ENCODE measurements around the gene IGFBP7.
A peak's percentile ranks its signal among the peaks of the same experiment; 100 is the strongest.

IGFBP7 gene, protein sequence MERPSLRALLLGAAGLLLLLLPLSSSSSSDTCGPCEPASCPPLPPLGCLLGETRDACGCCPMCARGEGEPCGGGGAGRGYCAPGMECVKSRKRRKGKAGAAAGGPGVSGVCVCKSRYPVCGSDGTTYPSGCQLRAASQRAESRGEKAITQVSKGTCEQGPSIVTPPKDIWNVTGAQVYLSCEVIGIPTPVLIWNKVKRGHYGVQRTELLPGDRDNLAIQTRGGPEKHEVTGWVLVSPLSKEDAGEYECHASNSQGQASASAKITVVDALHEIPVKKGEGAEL

DNA sequence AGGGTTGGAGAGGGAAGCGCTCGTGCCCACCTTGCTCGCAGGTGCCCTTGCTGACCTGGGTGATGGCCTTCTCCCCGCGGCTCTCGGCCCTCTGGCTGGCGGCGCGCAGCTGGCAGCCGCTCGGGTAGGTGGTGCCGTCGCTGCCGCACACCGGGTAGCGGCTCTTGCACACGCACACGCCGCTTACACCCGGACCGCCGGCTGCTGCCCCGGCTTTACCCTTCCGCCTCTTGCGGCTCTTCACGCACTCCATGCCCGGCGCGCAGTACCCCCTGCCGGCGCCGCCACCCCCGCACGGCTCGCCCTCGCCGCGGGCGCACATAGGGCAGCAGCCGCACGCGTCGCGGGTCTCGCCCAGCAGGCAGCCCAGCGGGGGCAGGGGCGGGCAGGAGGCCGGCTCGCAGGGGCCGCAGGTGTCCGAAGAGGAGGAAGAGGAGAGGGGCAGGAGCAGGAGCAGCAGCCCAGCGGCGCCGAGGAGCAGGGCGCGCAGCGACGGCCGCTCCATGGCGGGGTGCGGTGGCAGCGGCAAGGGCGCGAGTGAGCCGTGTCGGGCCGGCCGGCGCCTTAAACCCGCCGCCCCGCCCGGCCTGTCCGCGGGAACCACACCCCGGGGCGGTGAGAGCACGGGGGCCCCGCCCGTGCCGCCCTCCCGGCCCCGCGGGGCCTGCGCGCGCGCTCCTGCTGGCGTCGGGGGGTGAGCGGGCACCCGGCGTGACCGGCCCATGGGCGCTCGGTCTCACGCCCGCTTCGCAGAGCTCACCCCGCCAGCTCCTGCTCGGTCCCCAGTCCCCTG is at the start of gene IGFBP7:
Gene IGFBP7 (minus strand): TSS at position 539 of the 793 bp plus-strand sequence. CDS start 34 bp downstream, at position 505.
- peaks cover 88% of the 10 kb centered on the region for H3K27me3 Mint-ChIP-seq
- peak within 1 kb of the TSS; percentile 39 for H3K27ac Mint-ChIP-seq
- ATAC-seq, result peak; percentile 31
- H3K9me3 Mint-ChIP-seq, result no peaks in the 10 kb centered on the region
- H3K4me3 Mint-ChIP-seq, result peak within 1 kb of the TSS; percentile 83
- no peaks in the 10 kb centered on the region for H3K36me3 Mint-ChIP-seq
- H3K4me1 Mint-ChIP-seq, result peaks cover 22% of the 10 kb centered on the region

GRCh38 chr4:57159866-57160265 is 49.7 kb upstream of the IGFBP7 start:
- Mint-ChIP-seq H3K4me1 (peaks cover 13% of the 10 kb centered on the region), H3K27ac (no peak overlapping the region), H3K9me3 (no peaks in the 10 kb centered on the region), H3K27me3 (peaks cover 40% of the 10 kb centered on the region), H3K36me3 (no peaks in the 10 kb centered on the region), H3K4me3 (no peak overlapping the region)
- ATAC-seq, result no peak

GRCh38 chr4:57158762-57159161 is 48.6 kb upstream of the IGFBP7 start:
- Mint-ChIP-seq H3K36me3 (no peaks in the 10 kb centered on the region), H3K4me1 (peaks cover 5% of the 10 kb centered on the region), H3K4me3 (no peak overlapping the region), H3K27ac (no peak overlapping the region), H3K9me3 (no peaks in the 10 kb centered on the region), H3K27me3 (peaks cover 40% of the 10 kb centered on the region)
- ATAC-seq, result no peak

DNA sequence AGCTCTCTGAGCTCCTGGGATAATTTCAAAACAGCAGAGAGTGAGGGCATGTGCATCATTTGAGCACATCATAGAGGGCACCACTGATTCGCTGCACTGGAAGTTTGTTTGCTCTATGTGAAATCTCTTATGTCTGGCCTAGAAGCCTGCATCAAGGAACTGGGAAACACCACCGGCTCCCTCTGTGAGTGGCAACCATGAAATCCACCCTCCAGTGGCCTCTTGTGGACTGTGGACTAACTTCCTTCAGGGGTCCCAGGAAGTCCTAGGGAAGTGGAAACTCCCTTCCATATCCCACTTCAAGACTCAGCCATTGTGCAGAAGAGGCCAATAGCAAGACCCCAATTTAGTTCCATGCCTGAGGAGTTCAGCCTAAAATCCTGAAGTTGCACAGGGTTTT is 48.0 kb upstream of the IGFBP7 start:
- Mint-ChIP-seq H3K9me3 (no peaks in the 10 kb centered on the region), H3K4me1 (no peaks in the 10 kb centered on the region), H3K27me3 (peaks cover 45% of the 10 kb centered on the region), H3K36me3 (no peaks in the 10 kb centered on the region), H3K27ac (no peak overlapping the region), H3K4me3 (no peak overlapping the region)
- no peak for ATAC-seq

GRCh38 chr4:57157596-57158137 is 47.5 kb upstream of the IGFBP7 start:
- Mint-ChIP-seq H3K4me1 (no peaks in the 10 kb centered on the region), H3K27me3 (peaks cover 45% of the 10 kb centered on the region), H3K9me3 (no peaks in the 10 kb centered on the region), H3K27ac (no peak overlapping the region), H3K4me3 (no peak overlapping the region), H3K36me3 (no peaks in the 10 kb centered on the region)
- ATAC-seq, result no peak

DNA sequence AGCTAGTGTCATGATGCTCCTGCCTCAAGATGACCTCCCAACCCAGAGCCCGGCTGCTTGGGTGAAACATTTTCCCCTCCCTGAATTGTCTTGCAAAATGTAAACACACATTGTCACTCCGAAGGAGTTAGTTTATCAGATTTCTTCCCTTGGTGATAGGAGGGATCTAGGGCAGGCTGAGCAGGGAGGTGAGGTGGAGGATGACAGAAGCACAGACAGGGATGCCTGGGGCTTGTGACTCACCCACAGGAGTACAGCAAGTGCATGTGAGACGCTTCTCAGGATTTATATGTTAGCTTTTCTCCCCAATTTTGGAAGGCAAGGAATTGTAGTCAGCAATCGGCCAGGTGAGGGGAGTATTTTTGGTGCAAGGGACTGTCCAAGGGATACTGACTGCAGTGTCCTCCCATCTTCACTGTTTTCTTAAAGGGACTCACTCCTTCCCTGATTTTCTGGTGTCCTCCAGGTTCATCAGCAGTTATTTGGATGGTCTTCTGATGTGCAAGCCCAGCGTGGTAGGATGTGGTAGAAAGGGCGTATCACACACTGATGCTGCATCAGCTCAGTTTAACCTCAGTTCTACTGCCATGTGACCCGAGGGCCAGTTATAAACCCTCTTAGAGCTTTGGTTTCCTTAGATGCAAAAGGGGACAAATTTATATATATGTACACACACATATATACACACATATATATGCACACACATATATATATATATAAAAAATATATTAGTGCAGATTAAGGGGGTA is 46.2 kb upstream of the IGFBP7 start:
- Mint-ChIP-seq H3K27me3 (peaks cover 45% of the 10 kb centered on the region), H3K4me1 (no peaks in the 10 kb centered on the region), H3K36me3 (no peaks in the 10 kb centered on the region), H3K4me3 (no peak overlapping the region), H3K27ac (no peak overlapping the region), H3K9me3 (no peaks in the 10 kb centered on the region)
- no peak for ATAC-seq

- Mint-ChIP-seq H3K27ac (no peak overlapping the region), H3K4me3 (no peak overlapping the region), H3K4me1 (no peaks in the 10 kb centered on the region), H3K36me3 (no peaks in the 10 kb centered on the region), H3K27me3 (peaks cover 37% of the 10 kb centered on the region), H3K9me3 (no peaks in the 10 kb centered on the region)
- no peak for ATAC-seq
Observed at GRCh38 chr4:57154926-57155325, 44.7 kb upstream of the IGFBP7 start.

- peaks cover 36% of the 10 kb centered on the region for H3K27me3 Mint-ChIP-seq
- ATAC-seq, result no peak
- H3K27ac Mint-ChIP-seq, result no peak overlapping the region
- H3K9me3 Mint-ChIP-seq, result no peaks in the 10 kb centered on the region
- no peaks in the 10 kb centered on the region for H3K36me3 Mint-ChIP-seq
- H3K4me3 Mint-ChIP-seq, result no peak overlapping the region
- no peaks in the 10 kb centered on the region for H3K4me1 Mint-ChIP-seq
Observed at GRCh38 chr4:57154191-57154590, 44.0 kb upstream of the IGFBP7 start.

DNA sequence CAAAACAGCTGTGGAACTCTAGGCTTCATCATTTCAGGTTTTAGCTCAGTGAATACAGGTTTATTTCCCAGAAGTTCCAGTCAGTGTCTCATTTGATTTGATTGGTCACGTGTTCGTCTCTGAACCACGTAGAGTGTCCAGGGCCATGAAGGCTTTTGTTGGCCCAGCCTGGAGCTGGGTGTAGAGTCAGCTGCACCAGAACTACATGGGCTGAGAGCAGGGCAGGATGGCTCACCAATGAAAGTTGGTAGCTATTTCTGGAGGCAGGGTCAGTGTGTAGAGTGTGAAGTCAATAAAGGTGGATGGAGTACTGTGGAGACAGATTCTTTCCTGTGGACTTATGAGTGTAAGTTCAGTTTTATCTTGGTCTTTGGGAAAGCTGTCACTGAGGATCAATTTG is 43.0 kb upstream of the IGFBP7 start:
- ATAC-seq, result no peak
- H3K36me3 Mint-ChIP-seq, result no peaks in the 10 kb centered on the region
- H3K4me1 Mint-ChIP-seq, result no peaks in the 10 kb centered on the region
- peaks cover 36% of the 10 kb centered on the region for H3K27me3 Mint-ChIP-seq
- H3K4me3 Mint-ChIP-seq, result no peak overlapping the region
- H3K27ac Mint-ChIP-seq, result no peak overlapping the region
- H3K9me3 Mint-ChIP-seq, result no peaks in the 10 kb centered on the region

DNA sequence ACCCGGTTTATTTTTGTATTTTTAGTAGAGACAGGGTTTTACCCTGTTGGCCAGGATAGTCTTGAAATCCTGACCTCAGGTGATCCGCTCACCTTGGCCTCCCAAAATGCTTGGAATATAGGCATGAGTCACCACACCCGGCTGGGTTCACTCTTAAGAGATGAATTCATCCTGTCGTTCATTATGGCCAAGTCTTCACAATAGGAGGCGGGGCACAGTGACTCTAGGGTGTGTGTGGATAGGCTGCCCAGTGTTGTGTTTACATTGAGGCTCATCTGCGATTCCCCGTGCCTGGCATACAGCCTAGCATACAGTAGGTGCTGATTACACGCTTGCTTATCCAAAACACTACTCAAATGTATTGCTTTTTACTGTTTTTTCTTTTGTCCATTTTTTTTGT is 41.3 kb upstream of the IGFBP7 start:
- H3K4me1 Mint-ChIP-seq, result no peaks in the 10 kb centered on the region
- ATAC-seq, result no peak

GRCh38 chr4:57149833-57150232 is 39.6 kb upstream of the IGFBP7 start:
- Mint-ChIP-seq H3K27me3 (peaks cover 15% of the 10 kb centered on the region), H3K4me3 (no peak overlapping the region), H3K36me3 (no peaks in the 10 kb centered on the region), H3K9me3 (no peaks in the 10 kb centered on the region), H3K27ac (no peak overlapping the region), H3K4me1 (no peaks in the 10 kb centered on the region)
- ATAC-seq, result no peak

More for the DNA sequence above, 41.3 kb upstream of the IGFBP7 start:
- Mint-ChIP-seq H3K27me3 (peaks cover 24% of the 10 kb centered on the region), H3K27ac (no peak overlapping the region), H3K9me3 (no peaks in the 10 kb centered on the region), H3K4me3 (no peak overlapping the region), H3K36me3 (no peaks in the 10 kb centered on the region)

GRCh38 chr4:57148831-57149505 is 38.8 kb upstream of the IGFBP7 start:
- no peak overlapping the region for H3K27ac Mint-ChIP-seq
- no peak for ATAC-seq
- no peaks in the 10 kb centered on the region for H3K4me1 Mint-ChIP-seq
- peaks cover 8% of the 10 kb centered on the region for H3K27me3 Mint-ChIP-seq
- H3K4me3 Mint-ChIP-seq, result no peak overlapping the region
- H3K36me3 Mint-ChIP-seq, result no peaks in the 10 kb centered on the region
- H3K9me3 Mint-ChIP-seq, result no peaks in the 10 kb centered on the region

DNA sequence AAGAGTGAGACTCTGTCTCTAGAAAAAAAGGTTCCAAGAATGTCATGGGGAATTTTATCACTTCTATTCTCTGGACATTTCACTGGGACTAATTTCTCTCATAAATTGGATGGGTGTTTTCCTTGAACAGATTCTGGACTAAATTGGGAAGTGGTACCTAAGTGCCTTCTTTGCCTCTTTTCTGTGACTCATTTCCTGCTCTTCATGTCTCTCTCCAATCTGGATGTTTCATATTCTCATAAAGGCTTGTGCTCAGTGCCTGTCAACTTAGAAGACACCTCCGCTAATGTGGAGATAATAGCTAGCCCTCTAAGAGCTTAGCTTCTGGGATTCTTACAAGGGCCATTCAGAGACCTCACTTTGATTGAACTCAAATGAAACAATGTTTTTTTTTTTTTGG is 38.0 kb upstream of the IGFBP7 start:
- no peak overlapping the region for H3K27ac Mint-ChIP-seq
- H3K4me3 Mint-ChIP-seq, result no peak overlapping the region
- no peaks in the 10 kb centered on the region for H3K4me1 Mint-ChIP-seq
- H3K27me3 Mint-ChIP-seq, result no peaks in the 10 kb centered on the region
- ATAC-seq, result no peak
- no peaks in the 10 kb centered on the region for H3K9me3 Mint-ChIP-seq
- H3K36me3 Mint-ChIP-seq, result no peaks in the 10 kb centered on the region

DNA sequence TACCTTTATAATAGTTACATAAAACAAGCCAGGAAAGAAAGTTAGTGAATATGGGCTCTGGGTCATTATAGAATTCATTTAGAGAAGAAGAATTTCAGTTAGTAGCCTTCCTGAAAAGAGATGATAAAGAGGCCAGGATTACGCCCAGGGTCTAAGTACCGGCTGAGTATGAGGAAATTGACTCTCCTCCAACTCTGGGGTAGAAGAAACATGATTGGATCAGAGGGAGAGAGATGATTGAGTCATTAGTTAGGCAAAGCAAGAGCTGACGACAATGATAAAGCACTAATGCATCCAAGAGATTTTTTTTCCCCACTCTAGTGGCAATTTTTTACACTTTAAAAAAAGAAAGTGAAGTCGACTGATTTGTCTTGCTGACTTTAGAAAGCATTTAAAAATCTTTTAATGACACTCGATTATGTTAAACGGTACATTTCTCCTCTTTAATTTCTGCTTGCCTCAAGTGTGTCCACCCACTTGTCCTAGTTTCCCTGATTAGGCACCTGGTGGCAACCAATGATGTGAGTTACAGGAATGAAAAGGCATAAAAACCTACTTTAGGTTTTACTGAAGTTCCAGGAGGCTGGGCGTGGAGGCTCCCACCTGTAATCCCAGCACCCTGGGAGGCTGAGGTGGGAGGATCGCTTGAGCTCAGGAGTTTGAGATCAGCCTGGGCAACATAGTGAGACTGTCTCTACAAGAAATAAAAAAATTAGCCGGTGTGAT is 37.3 kb upstream of the IGFBP7 start:
- Mint-ChIP-seq H3K9me3 (no peaks in the 10 kb centered on the region), H3K27me3 (no peaks in the 10 kb centered on the region), H3K36me3 (no peaks in the 10 kb centered on the region), H3K4me1 (no peaks in the 10 kb centered on the region), H3K4me3 (no peak overlapping the region), H3K27ac (no peak overlapping the region)
- no peak for ATAC-seq

Measured in stimulated activated memory B cell treated with anti-CD40 and anti-IgM and Interleukin-4, amounts not matched to agents 10 μg/mL and 1 μg/mL and 100 μg/mL, for 72 hours (primary cell).